SW 1271 (cell line): Measurements from ENCODE around the gene ARPC1A.
"Not testable (repeated sequence)": the region's sequence is repeated elsewhere in the genome, so short reads cannot be mapped to it uniquely, and the experiment has no call there.

Experiments used
- DNase-seq, 2 experiments: peaks; one replicate each; lab custom pipeline; 2025; lab: John Stamatoyannopoulos, UW

ARPC1A gene

DNA sequence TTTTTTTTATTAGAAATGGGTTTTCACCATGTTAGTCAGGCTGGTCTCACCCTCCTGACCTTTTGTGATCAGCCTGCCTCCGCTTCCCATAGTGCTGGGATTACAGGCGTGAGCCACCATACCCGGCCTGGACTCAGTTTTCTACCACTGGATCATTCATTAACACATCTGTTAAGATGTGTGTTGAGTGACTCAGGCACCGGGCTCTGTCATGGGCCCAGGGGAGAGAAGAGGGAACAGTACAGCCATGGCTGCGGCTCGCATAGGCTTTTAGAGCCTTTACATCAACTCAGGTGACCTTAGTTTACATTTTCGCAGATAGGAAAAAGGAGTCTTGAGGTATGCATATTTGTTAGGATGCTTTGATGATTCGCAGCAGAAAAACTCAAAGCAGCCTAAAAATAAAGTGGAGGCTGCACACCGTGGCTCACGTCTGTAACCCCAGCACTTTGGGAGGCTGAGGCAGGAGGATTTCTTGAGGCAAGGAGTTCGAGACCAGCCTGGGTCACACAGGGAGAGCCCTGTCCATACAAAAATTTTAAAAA, 45.8 kb downstream of the ARPC1A start:
- no peak for DNase-seq

DNA sequence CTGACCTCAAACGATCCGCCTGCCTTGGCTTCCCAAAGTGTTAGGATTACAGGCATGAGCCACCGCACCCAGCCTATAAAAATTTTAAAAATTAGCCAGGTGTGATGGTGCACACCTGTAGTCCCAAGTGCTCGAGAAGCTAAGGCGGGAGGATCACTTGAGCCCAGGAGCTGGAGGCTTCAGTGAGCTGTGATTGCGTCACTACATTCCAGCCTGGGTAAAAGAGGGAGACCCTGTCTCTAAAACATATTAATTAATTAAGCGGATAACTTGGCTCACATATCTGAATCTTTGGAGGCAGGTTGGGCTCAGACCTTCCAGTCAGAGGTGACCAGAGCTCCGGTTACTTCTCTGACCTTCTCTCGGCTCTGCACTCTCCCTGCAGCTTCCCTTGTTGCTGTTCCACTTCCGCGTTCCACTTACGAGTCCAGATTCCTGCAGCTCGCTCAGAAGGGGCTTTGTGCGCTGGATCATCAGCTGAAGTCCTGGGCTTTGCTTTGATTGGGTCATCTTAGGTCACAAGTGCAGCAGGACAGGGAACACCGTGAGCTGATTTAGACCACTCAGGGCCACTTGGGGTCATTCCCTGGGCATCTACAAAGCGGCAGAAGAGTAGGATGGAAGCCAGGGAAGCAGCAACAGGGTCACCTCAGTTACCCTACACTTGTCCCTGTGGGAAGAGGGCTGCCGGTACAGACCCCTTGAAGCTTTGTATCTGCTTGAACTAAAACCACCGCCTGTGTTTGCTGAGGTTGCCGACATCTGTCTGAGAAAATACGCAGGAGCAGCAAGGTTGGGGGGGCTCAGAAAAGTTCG, 46.8 kb downstream of the ARPC1A start:
- DNase-seq = no peak

DNA sequence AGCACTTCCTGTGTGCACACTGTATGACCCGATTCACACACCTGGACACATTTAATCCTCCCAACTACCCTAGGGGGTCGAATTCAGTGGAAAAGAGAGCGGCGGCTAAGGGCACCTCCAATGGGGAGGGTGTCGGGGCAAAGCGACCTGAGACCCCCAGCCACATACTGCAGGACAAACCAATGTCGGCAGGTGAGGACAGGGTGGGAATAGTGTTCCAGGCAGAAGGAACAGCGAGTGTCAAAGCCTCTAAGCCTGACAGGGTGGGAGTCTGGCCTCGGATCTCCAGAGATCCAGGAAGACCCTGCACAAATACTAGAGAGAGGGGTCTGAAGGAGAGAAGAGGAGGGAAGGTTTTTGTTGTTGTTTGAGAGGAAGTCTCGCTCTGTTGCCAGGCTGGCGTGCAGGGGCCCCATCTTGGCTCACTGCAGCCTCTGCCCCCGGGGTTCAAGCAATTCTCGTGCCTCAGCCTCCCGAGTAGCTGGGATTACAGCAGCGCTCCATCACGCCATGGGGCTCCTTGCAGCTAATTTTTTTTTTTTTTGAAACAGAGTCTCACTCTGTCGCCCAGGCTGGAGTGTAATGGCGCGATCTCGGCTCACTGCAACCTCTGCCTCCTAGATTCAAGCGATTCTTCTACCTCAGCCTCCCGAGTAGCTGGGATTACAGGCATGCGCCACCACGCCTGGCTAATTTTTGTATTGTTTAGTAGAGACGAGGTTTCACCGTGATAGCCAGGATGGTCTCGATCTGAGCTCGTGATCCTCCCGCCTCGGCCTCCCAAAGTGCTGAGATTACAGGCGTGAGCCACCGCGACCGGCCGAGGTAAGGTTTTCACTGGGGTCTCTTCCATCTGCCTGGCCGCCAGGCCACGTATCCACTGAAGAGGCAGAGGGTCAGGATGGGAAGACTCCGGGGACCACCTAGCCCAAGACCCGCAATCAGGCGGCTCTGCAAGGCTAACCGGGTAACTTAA, 47.7 kb downstream of the ARPC1A start:
- DNase-seq = no peak

DNA sequence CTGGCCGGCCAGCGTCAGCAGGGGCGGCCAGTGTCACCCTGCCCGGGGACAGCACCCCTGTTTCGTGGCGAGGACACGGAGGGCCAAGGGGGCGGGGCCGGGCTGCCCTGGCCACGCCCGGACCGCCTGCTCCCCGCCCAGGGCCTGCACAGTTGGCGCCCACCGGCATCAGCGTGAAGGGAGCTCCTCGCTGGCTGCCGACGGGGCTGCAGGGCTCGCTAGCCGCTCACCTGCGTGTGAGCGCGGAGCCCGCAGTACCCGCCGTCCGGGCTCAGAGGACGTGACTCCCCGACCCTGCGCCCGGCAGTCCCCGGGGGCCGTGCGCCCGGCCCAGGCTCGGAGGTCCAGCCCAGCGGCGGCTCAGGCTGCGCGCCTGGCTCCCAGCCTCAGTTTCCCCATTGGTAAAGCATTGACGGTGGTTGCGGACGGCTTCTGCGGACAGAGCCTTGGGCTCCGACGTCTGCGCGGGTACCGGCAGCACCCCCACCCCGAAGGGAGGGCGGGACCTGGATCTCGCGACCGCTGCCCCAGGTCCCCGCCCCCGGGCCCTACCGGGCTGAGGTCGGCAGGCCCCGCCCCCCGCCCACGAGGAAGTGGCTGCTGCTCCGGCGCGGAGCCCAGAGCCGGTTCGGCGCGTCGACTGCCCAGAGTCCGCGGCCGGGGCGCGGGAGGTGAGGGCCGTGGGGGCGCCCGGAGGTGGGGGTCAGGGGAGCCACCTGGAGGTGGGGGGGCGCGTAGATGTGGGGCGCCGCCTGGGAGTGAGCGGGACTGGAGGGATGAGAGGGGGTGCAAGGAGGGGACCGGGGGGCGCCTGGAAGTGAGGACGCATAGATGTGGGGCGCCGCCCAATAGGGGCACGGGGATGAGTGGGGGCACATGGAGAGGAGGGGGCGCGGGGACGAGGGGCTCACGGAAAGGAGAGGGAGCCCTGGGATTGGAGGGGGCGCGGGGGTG, 48.7 kb downstream of the ARPC1A start, which contains the start of gene ARPC1B:
ARPC1B (plus strand) TSS at position 620 of the 954 bp plus-strand sequence. CDS start 10,985 bp downstream, outside the sequence.
- peak in 1 of 2 experiments; percentile 62 for DNase-seq

DNA sequence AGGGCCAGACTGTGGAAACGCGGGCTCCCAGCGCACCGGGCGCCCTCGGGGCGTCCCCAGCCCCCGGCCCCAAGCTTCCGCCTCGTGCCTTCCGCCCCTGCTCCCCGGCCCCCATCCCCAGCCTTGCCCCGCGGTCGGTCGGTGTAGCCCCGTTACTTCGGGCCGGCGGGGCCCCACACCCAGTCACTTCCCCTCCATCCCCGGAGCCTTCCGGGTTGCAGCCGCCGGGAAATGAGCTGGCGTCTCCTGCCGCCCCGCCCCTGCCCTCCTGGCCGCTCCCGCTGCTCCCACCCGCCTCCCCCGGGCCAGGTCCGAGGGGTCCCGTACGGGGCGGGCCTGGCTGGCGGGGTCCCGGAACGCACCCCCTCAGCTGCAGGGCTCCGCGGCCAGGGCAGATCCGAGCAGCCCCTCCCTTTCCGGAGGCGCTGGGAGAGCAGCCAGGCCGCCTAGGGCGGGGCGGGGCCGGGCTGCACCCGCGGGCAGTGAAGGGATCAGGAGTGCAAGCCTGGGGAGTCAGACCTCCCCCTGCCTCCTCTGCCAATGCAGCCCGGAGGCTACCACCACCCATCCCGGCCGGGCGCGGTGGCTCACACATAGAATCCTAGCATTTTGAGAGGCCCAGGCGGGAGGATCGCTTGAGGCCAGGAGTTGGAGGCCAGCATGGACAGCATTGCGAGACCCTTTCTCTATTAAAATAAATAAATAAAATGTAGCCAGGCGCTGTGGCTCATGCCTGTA, 49.5 kb downstream of the ARPC1A start:
- peak; percentile 36 to 59 for DNase-seq

DNA sequence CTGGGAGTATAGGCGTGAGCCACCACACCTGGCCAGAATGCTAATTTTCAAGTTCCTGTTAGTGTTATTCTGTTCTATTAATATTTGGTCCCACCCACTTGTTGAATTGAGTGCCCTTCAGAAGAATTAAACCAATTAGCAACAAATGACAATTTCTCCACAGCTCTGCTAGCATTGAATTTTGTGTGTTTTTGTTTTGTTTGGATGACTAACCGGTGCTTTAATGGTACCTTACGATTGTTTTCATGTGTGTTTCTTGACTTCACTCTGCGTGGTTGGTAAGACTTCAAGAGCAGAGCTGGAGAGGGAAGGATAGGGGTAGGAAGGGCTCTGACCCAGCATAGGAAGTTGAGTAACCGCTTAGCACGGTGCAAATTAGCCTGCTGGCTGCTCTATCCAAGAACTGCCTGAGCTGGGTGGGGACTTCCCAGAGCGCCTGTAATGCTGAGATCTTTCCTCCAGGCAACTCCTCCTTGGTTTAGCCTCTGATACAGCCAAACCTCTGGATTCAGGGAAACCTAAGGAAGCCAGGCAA, 53.4 kb downstream of the ARPC1A start:
- DNase-seq = peak; percentile 26 to 77

DNA sequence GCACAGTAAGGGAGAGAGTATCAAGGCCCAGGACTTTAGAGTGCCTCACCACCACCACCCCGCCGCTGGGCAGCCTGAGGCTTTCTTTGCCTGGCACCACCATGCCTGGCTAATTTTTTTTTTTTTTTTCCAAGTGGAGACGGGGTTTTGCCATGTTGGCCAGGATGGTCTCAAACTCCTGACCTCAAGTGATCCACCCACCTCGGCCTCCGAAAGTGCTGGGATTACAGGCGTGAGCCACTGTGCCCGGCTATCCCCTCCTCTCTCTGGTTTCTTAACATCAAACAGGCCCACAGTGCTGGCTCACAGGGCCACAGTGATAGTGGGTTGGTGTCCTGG, 54.0 kb downstream of the ARPC1A start:
- DNase-seq = not testable (repeated sequence)

DNA sequence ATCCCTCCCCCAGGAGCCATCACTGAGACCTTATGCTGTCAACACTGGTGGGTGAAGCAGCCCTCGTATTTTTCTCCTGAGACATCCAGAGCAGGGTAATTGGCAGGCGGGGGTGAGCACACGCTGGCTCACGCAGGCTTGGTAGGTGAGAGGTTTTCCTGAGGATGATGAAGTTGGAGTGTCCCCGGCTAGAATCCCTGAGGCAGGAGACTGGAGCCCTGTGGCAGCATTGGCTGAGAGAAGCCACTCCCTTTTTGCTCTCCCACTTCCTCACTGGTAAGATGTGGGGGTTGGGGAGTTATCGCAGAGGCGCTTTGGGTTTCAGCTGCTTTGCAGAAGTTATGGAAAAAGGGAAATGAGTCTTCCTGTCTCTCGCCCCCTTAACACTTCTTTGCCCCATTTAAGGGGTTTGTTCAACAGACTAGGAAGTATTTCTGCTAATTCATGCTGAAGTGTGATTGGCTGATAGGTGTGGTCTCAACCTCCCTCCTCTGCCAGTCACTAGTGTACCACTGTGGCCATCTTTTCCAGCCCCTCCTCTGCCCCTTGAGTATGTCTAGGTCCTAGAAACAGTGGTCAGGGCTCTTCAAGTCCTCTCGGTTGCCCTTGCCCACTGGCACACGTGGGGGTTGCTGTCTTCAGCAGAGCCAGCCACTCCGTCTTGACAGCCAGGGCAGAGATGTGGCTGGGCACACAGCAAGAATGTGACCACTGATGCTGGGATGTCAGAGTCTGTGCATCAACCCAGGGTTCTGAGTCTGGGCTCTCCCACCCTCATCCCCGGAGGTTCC, 54.5 kb downstream of the ARPC1A start:
- DNase-seq = no peak

DNA sequence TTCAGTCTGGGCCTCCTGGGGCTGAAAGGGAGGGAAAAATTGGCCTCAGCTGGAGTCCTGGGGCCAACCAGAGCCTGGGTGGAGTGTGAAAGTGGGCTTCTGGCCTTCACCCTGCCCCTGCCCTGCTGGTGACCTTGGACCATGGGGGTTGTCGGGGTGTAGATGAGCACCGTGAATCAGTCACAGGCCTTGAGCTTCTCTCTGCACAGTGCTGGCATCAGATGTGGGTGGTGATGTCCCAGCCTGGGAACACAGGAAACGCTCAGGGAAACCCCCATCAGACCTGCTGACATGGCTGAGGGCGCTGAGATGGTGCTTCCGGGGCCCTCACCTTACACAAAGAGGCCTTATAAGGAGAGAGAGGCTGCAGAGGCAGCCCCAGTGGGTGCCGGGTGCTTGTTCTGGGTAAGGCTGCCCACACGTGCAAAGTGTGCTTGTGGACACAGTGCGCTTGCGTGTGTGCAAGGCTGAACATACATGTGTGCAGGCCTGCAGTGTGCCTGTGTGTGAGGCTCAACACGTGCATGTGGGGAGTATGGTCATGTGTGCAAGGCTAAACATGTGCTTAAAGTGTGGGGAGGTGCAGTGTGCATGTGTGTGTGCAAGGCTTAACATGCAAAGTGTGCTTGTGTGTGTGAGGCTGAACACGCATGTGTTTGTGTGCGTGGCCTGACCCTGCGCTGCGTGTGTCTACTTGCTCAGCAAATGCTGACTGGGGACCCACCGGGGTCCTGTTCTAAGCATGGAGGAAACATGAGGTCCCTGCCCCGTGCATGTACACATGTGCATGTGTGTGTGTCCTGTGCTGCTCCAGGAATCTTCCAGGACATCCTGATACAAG, 55.3 kb downstream of the ARPC1A start:
- DNase-seq = peak in 1 of 2 experiments; percentile 35

DNA sequence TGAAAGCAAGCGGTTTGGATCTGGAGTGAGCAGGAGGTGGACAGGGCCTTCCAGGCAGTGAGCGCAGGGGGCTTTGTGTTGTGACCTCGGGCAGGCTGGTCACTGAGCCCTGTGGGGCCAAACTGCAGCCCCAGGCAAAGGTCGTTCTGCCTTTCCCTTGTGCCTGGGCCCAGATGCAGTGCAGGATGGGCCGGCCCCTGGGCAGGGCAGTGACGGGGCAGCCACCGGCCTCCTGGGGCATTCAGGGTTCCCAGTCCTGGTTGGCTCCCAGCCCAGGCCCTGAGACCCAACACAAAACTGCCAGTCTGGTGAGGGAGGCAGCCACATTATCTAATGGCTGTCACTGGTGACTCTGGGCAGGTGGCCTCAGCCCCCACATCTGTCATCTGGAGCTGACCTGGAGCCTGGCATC, 56.0 kb downstream of the ARPC1A start:
- DNase-seq = no peak

DNA sequence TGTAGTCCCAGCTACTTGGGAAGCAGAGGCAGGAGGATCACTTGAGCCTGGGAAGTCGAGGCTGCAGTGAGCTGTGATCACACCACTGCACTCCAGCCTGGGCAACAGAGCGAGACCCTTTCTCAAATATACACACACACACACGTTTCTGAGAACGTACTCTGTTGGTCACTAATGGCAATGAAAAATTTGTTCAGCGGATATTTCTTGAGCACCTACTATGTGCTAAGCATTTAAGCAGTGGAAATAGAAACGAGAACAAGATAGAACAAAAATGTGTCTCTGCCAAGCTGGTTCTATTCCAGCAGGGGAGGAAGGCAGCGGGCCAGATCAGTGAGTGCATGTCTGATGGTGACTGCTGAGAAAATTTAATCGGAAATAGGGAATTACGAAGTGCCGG, 57.5 kb downstream of the ARPC1A start:
- no peak for DNase-seq

DNA sequence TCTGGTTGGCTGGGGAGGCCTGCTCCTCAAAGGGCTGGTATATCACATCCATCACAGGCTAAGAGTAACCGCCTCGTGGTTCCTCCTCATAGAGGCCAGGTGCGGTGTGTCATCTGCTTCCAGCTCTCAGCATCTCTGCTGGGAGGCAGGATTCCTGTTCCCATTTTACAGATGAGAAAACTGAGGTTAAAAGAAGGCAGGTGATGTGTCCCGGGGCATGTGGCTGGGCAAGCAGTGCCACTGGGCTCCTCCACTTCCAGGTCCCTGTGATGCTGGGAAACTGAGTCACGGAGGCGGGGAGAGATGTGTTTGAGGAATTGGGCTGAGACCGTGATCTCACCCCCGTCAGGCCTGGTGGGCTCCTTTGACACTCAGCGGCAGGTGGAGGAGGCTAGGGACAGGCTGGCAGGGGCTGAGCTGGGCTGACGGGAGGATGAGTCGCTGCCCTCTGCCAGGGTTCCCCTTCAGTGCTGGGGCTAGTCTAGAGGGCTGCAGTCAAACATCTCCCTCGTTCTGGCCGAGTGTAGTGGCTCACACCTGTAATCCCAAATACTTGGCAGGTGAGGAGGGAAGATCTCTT, 58.2 kb downstream of the ARPC1A start:
- DNase-seq = no peak

DNA sequence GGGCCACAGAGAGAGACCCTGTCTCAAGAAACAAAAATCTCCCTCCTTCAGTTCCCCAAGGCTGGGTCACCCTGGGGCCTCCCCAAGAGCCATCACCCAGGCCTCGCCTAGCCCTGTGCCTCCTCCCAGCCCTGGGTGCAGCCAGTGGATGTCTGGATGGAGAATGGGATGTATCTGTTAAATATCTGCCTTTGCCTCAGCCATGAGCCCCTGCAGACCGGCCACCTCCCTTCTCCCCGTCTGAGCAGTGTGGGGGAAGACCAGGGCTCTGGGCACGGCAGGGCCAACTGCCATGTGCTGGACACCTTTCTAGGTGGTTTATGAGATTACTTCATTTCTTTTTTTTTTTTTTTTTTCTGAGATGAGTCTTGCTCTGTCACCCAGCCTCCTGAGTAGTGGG, 58.8 kb downstream of the ARPC1A start:
- DNase-seq = no peak

DNA sequence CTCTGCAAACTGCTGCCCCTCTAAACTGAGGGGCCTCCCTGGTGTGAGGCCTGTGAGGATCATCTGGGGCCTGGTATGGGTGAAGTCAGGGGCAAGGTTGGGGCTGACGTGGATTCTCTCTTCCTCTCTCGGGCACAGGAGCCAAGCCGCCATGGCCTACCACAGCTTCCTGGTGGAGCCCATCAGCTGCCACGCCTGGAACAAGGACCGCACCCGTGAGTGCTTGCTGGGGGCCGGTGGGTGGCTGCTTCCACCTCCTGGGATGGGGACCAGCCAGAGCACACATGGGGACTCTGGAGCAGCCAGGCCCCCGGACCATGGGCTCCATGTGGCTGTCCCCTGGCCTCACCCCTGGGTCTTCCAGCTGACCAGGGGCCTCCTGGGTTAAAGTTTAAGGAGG, 59.9 kb downstream of the ARPC1A start:
- no peak for DNase-seq

DNA sequence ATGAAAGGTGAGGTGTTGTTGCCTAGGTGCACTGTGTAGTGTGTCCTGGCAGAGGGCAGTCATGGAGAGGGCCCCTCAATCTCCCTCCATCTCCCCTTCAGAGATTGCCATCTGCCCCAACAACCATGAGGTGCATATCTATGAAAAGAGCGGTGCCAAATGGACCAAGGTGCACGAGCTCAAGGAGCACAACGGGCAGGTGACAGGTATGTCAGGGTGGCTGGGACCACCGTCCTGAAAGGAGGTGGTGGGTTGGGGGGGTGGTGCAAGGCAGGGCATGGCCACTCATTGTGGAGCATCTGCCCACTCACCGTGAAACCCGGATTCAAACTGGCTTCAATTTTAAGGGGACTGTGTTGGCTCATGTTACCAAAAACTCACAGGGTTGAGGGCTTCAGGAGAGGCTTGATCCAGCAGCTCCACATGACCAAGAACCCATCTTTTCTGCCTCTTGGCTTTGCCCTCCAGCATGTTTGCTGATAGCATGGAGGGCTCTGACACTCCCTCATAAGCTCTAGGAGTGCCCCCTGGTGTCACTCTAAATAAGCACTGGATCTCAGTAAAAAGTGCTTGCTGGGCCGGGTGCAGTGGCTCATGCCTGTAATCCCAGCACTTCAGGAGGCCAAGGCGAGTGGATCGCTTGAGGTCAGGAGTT, 61.0 kb downstream of the ARPC1A start:
- peak; percentile 31 to 53 for DNase-seq

DNA sequence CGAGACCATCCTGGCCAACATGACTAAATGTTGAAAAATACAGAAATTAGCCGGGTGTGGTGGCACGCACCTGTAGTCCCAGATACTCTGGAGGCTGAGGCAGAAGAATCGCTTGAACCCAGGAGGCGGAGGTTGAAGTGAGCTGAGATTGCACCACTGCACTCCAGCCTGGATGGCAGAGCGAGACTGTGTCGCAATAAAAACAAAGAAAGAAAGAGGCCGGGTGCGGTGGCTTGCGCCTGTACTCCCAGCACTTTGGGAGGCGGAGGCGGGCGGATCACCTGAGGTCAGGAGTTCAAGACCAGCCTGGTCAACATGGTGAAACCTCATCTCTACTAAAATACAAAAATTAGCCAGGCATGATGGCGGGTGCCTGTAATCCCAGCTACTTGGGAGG, 61.5 kb downstream of the ARPC1A start:
- not testable (repeated sequence) for DNase-seq

DNA sequence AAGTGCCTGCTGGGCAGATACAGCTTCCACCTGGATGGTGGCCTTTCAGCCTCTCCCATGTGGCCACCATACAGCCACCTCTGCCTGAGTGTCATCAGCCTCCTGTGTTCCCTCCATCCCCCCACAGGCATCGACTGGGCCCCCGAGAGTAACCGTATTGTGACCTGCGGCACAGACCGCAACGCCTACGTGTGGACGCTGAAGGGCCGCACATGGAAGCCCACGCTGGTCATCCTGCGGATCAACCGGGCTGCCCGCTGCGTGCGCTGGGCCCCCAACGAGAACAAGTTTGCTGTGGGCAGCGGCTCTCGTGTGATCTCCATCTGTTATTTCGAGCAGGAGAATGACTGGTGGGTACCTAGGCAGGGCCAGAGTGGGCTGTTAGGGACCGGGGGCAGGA, 62.2 kb downstream of the ARPC1A start:
- no peak for DNase-seq

DNA sequence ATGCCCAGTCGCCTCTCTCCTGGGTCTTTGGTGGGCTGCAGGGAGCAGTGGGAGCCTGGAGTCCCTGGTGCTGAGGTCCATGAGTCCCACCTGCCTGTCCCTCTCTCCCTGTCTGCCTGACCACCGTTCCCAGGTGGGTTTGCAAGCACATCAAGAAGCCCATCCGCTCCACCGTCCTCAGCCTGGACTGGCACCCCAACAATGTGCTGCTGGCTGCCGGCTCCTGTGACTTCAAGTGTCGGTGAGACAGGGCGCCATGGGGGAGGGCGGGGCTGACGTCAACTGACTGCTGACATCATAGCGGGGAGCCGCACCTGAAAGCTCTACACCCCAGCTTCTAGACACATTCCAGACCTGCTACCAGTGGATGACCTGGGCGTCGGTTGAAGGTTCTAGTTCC, 64.1 kb downstream of the ARPC1A start:
- no peak for DNase-seq
